H1 (cell line): ENCODE data around the gene TXNL4A. TPM values are rescaled to one million over a fixed set of nuclear protein-coding genes. Genes with fewer than 3 reads are reported as not detected.

Source experiments
- CTCF ChIA-PET: fragments of 300-600 bp; sonication (Branson Sonifier 250); formaldehyde crosslinking; loops from one replicate; lab custom pipeline; 2021; ENCODE audit not compliant: partially characterized antibody; lab: Charles Lee
- POLR2A ChIA-PET: fragments of 300-600 bp; sonication (Branson Sonifier 250); formaldehyde crosslinking; loops from one replicate; lab custom pipeline; 2021; ENCODE audit warnings: inconsistent platforms; ENCODE audit not compliant: partially characterized antibody; lab: Charles Lee
- DNase-seq, 2 experiments: peaks; one replicate each; pipeline versions ENCODE4 v3.0.0 to v3.0.0-alpha.2; 2010 to 2022; ENCODE audit warnings: low spot score in 2 of 2, low read depth in 1 of 2, mixed read lengths in 1 of 2
- FAIRE-seq: peaks from 2 replicates; lab custom pipeline; 2011; peaks lifted over from hg19 to GRCh38; lab: Jason Lieb, UNC
- H2AFZ ChIP-seq: 2 replicates; pipeline ENCODE4 v1.8.1; 2012; ENCODE audit warnings: low read length, inconsistent platforms
- H2AK5ac ChIP-seq: 2 replicates; pipeline ENCODE4 v1.6.1; 2013; ENCODE audit warnings: low read depth, low read length
- H2BK120ac ChIP-seq: replicated peaks from 2 replicates; pipeline ENCODE3; 2013; ENCODE audit warnings: low read depth, low read length, inconsistent platforms
- H2BK12ac ChIP-seq: 2 replicates; pipeline ENCODE4 v1.6.1; 2013; ENCODE audit warnings: low read depth, low read length
- H2BK15ac ChIP-seq: 2 replicates; pipeline ENCODE4 v1.6.1; 2013; ENCODE audit warnings: low read length
- H2BK20ac ChIP-seq: 2 replicates; pipeline ENCODE4 v1.6.1; 2013; ENCODE audit warnings: low read length
- H2BK5ac ChIP-seq: 2 replicates; pipeline ENCODE4 v1.6.1; 2013; ENCODE audit warnings: low read depth, low read length
- H3K14ac ChIP-seq: 2 replicates; pipeline ENCODE4 v1.6.1; 2013; ENCODE audit warnings: inconsistent platforms; ENCODE audit not compliant: insufficient read length
- H3K18ac ChIP-seq: 2 replicates; pipeline ENCODE4 v1.6.1; 2013; ENCODE audit warnings: low read length; ENCODE audit errors: extremely low read depth
- H3K23ac ChIP-seq: 2 replicates; pipeline ENCODE4 v1.6.1; 2013; ENCODE audit warnings: inconsistent platforms; ENCODE audit not compliant: insufficient read length
- H3K23me2 ChIP-seq: 2 replicates; pipeline ENCODE4 v1.6.1; 2013; ENCODE audit warnings: low read depth, low read length
- H3K27ac ChIP-seq: 2 replicates; pipeline ENCODE4 v1.6.1; 2011; ENCODE audit warnings: low read depth, low read length, inconsistent platforms
- H3K27me3 ChIP-seq, 4 experiments: replicated peaks in 1 of 4; 1 replicate in 1 of 4; 2 replicates in 3 of 4; pipeline versions ENCODE4 v1.6.1 to v1.8.1; 2011 to 2013; ENCODE audit warnings: low read length in 3 of 4, mild to moderate bottlenecking in 3 of 4, inconsistent platforms in 2 of 4, mixed read lengths in 2 of 4, moderate library complexity in 1 of 4; ENCODE audit not compliant: control insufficient read depth in 3 of 4, insufficient read depth in 3 of 4; ENCODE audit errors: extremely low read depth in 1 of 4
- H3K36me3 ChIP-seq, 4 experiments: 2 replicates each; pipeline versions ENCODE4 v1.6.1 to v1.8.1; 2011 to 2013; ENCODE audit warnings: mild to moderate bottlenecking in 4 of 4, low read length in 3 of 4, moderate library complexity in 2 of 4, control low read depth in 1 of 4, inconsistent platforms in 1 of 4; ENCODE audit not compliant: insufficient read depth in 4 of 4, control insufficient read depth in 2 of 4
- H3K4ac ChIP-seq: replicated peaks from 2 replicates; pipeline ENCODE3; 2013; ENCODE audit warnings: low read length, low read depth, mixed read lengths, inconsistent platforms; ENCODE audit not compliant: insufficient read length
- H3K4me1 ChIP-seq, 4 experiments: replicated peaks in 1 of 4; 1 replicate in 1 of 4; 2 replicates in 3 of 4; pipeline versions ENCODE4 v1.6.1 to v1.8.1; 2011 to 2013; ENCODE audit warnings: low read length in 3 of 4, inconsistent platforms in 2 of 4, mixed read lengths in 1 of 4; ENCODE audit not compliant: insufficient read depth in 4 of 4, control insufficient read depth in 3 of 4
- H3K4me2 ChIP-seq, 2 experiments: 2 replicates each; pipeline versions ENCODE4 v1.6.1 to v1.8.1; 2011 to 2013; ENCODE audit warnings: low read depth in 2 of 2, low read length in 2 of 2, control low read depth in 1 of 2, inconsistent platforms in 1 of 2, mild to moderate bottlenecking in 1 of 2; ENCODE audit not compliant: insufficient read depth in 1 of 2
- H3K4me3 ChIP-seq, 4 experiments: fragments of 200-600, 300-600 bp in 1 of 4; sonication (generic), shearing (Covaris generic), sonication (Bioruptor Twin) in 1 of 4; 2 replicates each; pipeline versions ENCODE4 v1.5.1 to v1.8.1; 2011 to 2016; ENCODE audit warnings: low read length in 4 of 4, low read depth in 3 of 4, control low read depth in 2 of 4, inconsistent platforms in 2 of 4, mild to moderate bottlenecking in 2 of 4, mixed read lengths in 1 of 4, moderate library complexity in 1 of 4; ENCODE audit not compliant: insufficient read depth in 2 of 4; ENCODE audit errors: extremely low read depth in 1 of 4
- H3K56ac ChIP-seq: replicated peaks from 2 replicates; pipeline ENCODE3; 2013; ENCODE audit warnings: low read depth, mild to moderate bottlenecking, mixed read lengths, low read length, inconsistent platforms; ENCODE audit not compliant: insufficient read length
- H3K79me1 ChIP-seq: 2 replicates; pipeline ENCODE4 v1.6.1; 2013; ENCODE audit warnings: low read depth, low read length, control low read depth
- H3K79me2 ChIP-seq, 2 experiments: 2 replicates each; pipeline versions ENCODE4 v1.6.1 to v1.8.1; 2012 to 2013; ENCODE audit warnings: low read length in 2 of 2, mild to moderate bottlenecking in 2 of 2, inconsistent platforms in 1 of 2; ENCODE audit not compliant: insufficient read depth in 2 of 2, control insufficient read depth in 1 of 2
- H3K9ac ChIP-seq, 4 experiments: replicated peaks in 1 of 4; 1 replicate in 1 of 4; 2 replicates in 3 of 4; pipeline versions ENCODE4 v1.6.1 to v1.8.1; 2011 to 2013; ENCODE audit warnings: low read depth in 3 of 4, low read length in 3 of 4, control low read depth in 2 of 4, mild to moderate bottlenecking in 2 of 4, moderate library complexity in 2 of 4, inconsistent platforms in 1 of 4; ENCODE audit errors: extremely low read depth in 1 of 4
- H3K9me3 ChIP-seq, 2 experiments: 2 replicates each; pipeline versions ENCODE4 v1.6.1 to v1.8.1; 2012 to 2013; ENCODE audit warnings: mild to moderate bottlenecking in 2 of 2, moderate library complexity in 2 of 2, control low read depth in 1 of 2, inconsistent platforms in 1 of 2, low read depth in 1 of 2, low read length in 1 of 2, mixed read lengths in 1 of 2; ENCODE audit not compliant: insufficient read depth in 2 of 2
- H4K20me1 ChIP-seq, 2 experiments: replicated peaks in 1 of 2; 2 replicates each; pipeline versions ENCODE3 to v1.8.1; 2011 to 2013; ENCODE audit warnings: inconsistent platforms in 2 of 2, low read length in 2 of 2, mild to moderate bottlenecking in 1 of 2; ENCODE audit not compliant: insufficient read depth in 2 of 2, control insufficient read depth in 1 of 2
- H4K5ac ChIP-seq: 2 replicates; pipeline ENCODE4 v1.6.1; 2013; ENCODE audit warnings: low read length, low read depth, mixed read lengths, inconsistent platforms; ENCODE audit not compliant: insufficient read length
- H4K8ac ChIP-seq: 2 replicates; pipeline ENCODE4 v1.8.0; 2013; ENCODE audit warnings: mild to moderate bottlenecking, moderate library complexity, low read length, inconsistent platforms; ENCODE audit not compliant: insufficient read depth; ENCODE audit errors: extremely low read depth
- H4K91ac ChIP-seq: replicated peaks from 2 replicates; pipeline ENCODE3; 2013; ENCODE audit warnings: low read length, mixed read lengths, inconsistent platforms; ENCODE audit not compliant: insufficient read length
- ASH2L ChIP-seq: fragments of 200-600, 300-600 bp; sonication (generic); IDR thresholded peaks from one replicate; pipeline ENCODE4 v1.7.1; 2017; ENCODE audit warnings: low read length
- CREB1 ChIP-seq: IDR thresholded peaks from 2 replicates; pipeline ENCODE4 v1.6.1; 2012; ENCODE audit warnings: inconsistent platforms
- EZH2 ChIP-seq: fragments of 200-600 bp; sonication (generic); IDR thresholded peaks from 2 replicates; pipeline ENCODE4 v1.7.1; 2012; ENCODE audit warnings: low read depth, mild to moderate bottlenecking, moderate library complexity, low read length, inconsistent platforms; ENCODE audit not compliant: severe bottlenecking
- FOSL1 ChIP-seq: IDR thresholded peaks from 2 replicates; pipeline ENCODE4 v1.6.1; 2011; ENCODE audit warnings: mild to moderate bottlenecking, low read depth, low read length, moderate library complexity; ENCODE audit not compliant: insufficient read depth
- JUN ChIP-seq: IDR thresholded peaks from 2 replicates; pipeline ENCODE4 v1.6.1; 2011; ENCODE audit warnings: low read depth, mild to moderate bottlenecking, improper control_type of control experiment, low read length
- JUND ChIP-seq: IDR thresholded peaks from 2 replicates; pipeline ENCODE4 v1.6.1; 2011; ENCODE audit warnings: mild to moderate bottlenecking, improper control_type of control experiment, low read length
- KDM4A ChIP-seq: IDR thresholded peaks from one replicate; pipeline ENCODE4 v1.7.1; 2012; ENCODE audit warnings: low read depth, mild to moderate bottlenecking, moderate library complexity, low read length, inconsistent platforms; ENCODE audit not compliant: severe bottlenecking
- MAX ChIP-seq: IDR thresholded peaks from 2 replicates; pipeline ENCODE4 v1.6.1; 2012; ENCODE audit warnings: inconsistent platforms
- NRF1 ChIP-seq: IDR thresholded peaks from 2 replicates; pipeline ENCODE4 v1.6.1; 2011; ENCODE audit warnings: mild to moderate bottlenecking, low read depth, low read length, improper control_type of control experiment
- POLR2AphosphoS5 ChIP-seq: IDR thresholded peaks from 2 replicates; pipeline ENCODE4 v1.6.1; 2011; ENCODE audit warnings: low read depth, low read length
- RBBP5 ChIP-seq: IDR thresholded peaks from 2 replicates; pipeline ENCODE4 v1.7.1; 2012; ENCODE audit warnings: low read depth, mild to moderate bottlenecking, inconsistent platforms, low read length, moderate library complexity, borderline replicate concordance
- TCF12 ChIP-seq: IDR thresholded peaks from 2 replicates; pipeline ENCODE4 v1.6.1; 2011; ENCODE audit warnings: low read depth, mild to moderate bottlenecking, low read length
- whole genome bisulfite sequencing, 2 experiments: shearing (Covaris generic) in 1 of 2; methylation state at CpG; one replicate each; pipeline versions ENCODE4 v1.1.6 to v1.1.7; 2013 to 2015; ENCODE audit warnings: low lambda C conversion rate in 2 of 2, mixed read lengths in 2 of 2, inconsistent platforms in 1 of 2, low coverage in 1 of 2, missing lambda C conversion rate in 1 of 2; ENCODE audit not compliant: insufficient replicate concordance in 2 of 2, insufficient coverage in 1 of 2, insufficient read length in 1 of 2; ENCODE audit errors: extremely low coverage in 1 of 2, missing lambda C conversion rate in 1 of 2; 5-methylcytosine and 5-hydroxymethylcytosine counted together
- polyA plus RNA-seq, 7 experiments: library from polyadenylated mRNA; depleted of rRNA in 3 of 7; stranded (reverse) in 5 of 7; unstranded in 2 of 7; fragments of >200 nt in 5 of 7; fragments of 200-250 nt in 2 of 7; gene quantifications; 1 replicate in 5 of 7; 2 replicates in 1 of 7; 4 replicates in 1 of 7; pipeline versions ENCODE4 v1.2.1 to v1.2.3, GENCODE V29; 2011 to 2013; ENCODE audit warnings: missing spikeins in 2 of 7, mixed read lengths in 2 of 7
- total RNA-seq: library from RNA; stranded (reverse); fragmentation: NEBNext Ultra II Directional; extraction: Animal tissue kit (Norgen Biotek cat#: 25700); gene quantifications from 2 replicates; pipeline ENCODE4 v1.2.1, GENCODE V29; 2021

The TXNL4A gene
- total and polyA plus RNA-seq, 2 of the 8 experiments (the other 6 are each of a cell fraction or from before 2014, with no cell fraction given), result 169 to 181 TPM

GRCh38 chr18:79965119-79965902 is 23.1 kb downstream of the TXNL4A start:
- Histone ChIP-seq H3K18ac (peak overlapping the region; percentile 60; the same call in 1 of the 2 replicates), H3K27me3 (peaks cover 3 to 44% (median 38%) of the 10 kb centered on the region in 4 experiments), H3K4me3 (peak overlapping the region in 1 of 4 experiments; percentile 64; a peak in 3 of 8 replicates), H3K9me3 (no peaks in the 10 kb centered on the region), H3K36me3 (peaks cover 0 to 2% (median 0%) of the 10 kb centered on the region in 4 experiments; a peak in 2 of 8 replicates), H3K23me2 (peaks cover 2% of the 10 kb centered on the region; the same call in 1 of the 2 replicates), H3K14ac (no peak overlapping the region), H2BK20ac (no peak overlapping the region), H2BK15ac (no peak overlapping the region), H2BK12ac (no peak overlapping the region), H3K79me1 (no peaks in the 10 kb centered on the region), H2BK5ac (0 out of 2 replicates have a peak overlapping the region, but pooled peaks have one; percentile 35), H3K4me1 (peaks cover 2 to 16% (median 14%) of the 10 kb centered on the region in 4 experiments; a peak in 6 of 7 replicates), H4K20me1 (peaks cover 2 to 10% of the 10 kb centered on the region in 2 experiments), H4K91ac (no peak overlapping the region), H3K4me2 (peak overlapping the region; percentile 40 to 70), H4K5ac (no peak overlapping the region), H3K79me2 (no peaks in the 10 kb centered on the region), H3K56ac (no peak overlapping the region), H3K23ac (no peak overlapping the region), H4K8ac (peak overlapping the region; percentile 28), H3K4ac (no peak overlapping the region), H3K27ac (no peak overlapping the region), H2AK5ac (peak overlapping the region; percentile 93; the same call in 1 of the 2 replicates), H2AFZ (no peak overlapping the region), H2BK120ac (no peak overlapping the region), H3K9ac (peak overlapping the region in 1 of 4 experiments; percentile 34; a peak in 1 of 7 replicates)
- DNase-seq, result peak in 1 of 2 experiments; percentile 64
- POLR2A ChIA-PET, result interaction anchor here (0.9 to 2.1 kb wide), 5 partner anchors 11 to 143 kb away, joined by 3 to 8 read pairs (median 5); no protein-coding TSS in a partner anchor
- 66% methylated on average over 21 of the region's 24 CpGs; no CpG with 5 or more reads in 1 of the 2 experiments for WGBS, 2 experiments
- FAIRE-seq, result no peak
- CTCF ChIA-PET, result interaction anchor here (3.2 kb wide), 1 partner anchor 22 kb away, joined by 9 read pairs; no protein-coding TSS in a partner anchor
- TF ChIP-seq CREB1 (no peak), POLR2AphosphoS5 (peak; percentile 42; the same call in 1 of the 2 replicates), JUND (no peak), ASH2L (no peak), RBBP5 (no peak), TCF12 (no peak), EZH2 (no peak), FOSL1 (no peak), NRF1 (no peak), MAX (peak; percentile 95), JUN (no peak), KDM4A (no peak)
